Adrenal gland (tissue), 5 donors: Measurements from ENCODE around the gene ERI3.

ENCODE experiments used
- POLR2A ChIP-seq, 2 donors: fragments of 450-650 bp; IDR thresholded peaks; one replicate each; pipeline ENCODE4 v1.6.1; 2017; ENCODE audit warnings: antibody characterized with exemption in 2 of 2, mild to moderate bottlenecking in 2 of 2, moderate library complexity in 1 of 2
- TF ChIP-seq, protein P1 (sequence below), 6 experiments: fragments of 450-650 bp in 4 of 6; fragments of 200-600 bp in 2 of 6; sonication (generic) in 1 of 6; IDR thresholded peaks; 1 replicate in 5 of 6; 2 replicates in 1 of 6; pipeline versions ENCODE4 v1.5.1 to v1.8.0; 2016 to 2021; ENCODE audit warnings: antibody characterized with exemption in 6 of 6, mild to moderate bottlenecking in 2 of 6, moderate library complexity in 1 of 6
- donor health status: DM: no; HTN: no; CAD: no.

DNA sequence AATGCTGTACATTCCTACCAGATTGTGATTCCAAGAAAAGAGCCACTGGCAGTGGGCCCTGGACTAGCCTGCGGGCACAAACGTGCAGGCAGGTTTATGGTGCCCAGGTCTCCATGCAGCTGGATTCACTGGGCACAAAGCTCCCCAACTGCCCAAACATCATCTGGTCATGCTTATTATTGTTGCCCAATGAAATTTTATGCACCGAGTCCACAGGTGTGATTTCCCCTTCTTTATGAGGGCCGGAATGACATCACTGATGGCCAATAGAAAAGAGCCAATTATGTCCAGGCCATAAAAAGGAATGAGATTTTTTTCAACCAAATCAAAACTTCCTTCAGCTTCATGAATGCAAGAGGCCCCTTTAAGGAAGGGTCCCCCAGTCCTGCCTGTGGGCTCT, 66.2 kb downstream of the ERI3 start:
- TF ChIP-seq, protein P1, sequence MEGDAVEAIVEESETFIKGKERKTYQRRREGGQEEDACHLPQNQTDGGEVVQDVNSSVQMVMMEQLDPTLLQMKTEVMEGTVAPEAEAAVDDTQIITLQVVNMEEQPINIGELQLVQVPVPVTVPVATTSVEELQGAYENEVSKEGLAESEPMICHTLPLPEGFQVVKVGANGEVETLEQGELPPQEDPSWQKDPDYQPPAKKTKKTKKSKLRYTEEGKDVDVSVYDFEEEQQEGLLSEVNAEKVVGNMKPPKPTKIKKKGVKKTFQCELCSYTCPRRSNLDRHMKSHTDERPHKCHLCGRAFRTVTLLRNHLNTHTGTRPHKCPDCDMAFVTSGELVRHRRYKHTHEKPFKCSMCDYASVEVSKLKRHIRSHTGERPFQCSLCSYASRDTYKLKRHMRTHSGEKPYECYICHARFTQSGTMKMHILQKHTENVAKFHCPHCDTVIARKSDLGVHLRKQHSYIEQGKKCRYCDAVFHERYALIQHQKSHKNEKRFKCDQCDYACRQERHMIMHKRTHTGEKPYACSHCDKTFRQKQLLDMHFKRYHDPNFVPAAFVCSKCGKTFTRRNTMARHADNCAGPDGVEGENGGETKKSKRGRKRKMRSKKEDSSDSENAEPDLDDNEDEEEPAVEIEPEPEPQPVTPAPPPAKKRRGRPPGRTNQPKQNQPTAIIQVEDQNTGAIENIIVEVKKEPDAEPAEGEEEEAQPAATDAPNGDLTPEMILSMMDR (IDR thresholded peaks at IDR 0.05): no peak
- no peak for TF ChIP-seq POLR2A (IDR thresholded peaks at IDR 0.05)
